HEK293 (cell line): Measurements from ENCODE around the gene ERAL1.

Experiments
- GLI4 ChIP-seq: fragments of 450-650 bp; formaldehyde crosslinking; IDR thresholded peaks from 2 replicates; pipeline ENCODE4 v1.5.1; 2016; ENCODE audit warnings: missing biosample characterization, missing genetic modification characterization
- HOXD13 ChIP-seq: sonication (generic); formaldehyde crosslinking; IDR thresholded peaks from 2 replicates; pipeline ENCODE4 v1.8.0; 2022; ENCODE audit warnings: missing genetic modification reagents, borderline replicate concordance
- IKZF3 ChIP-seq: fragments of 450-650 bp; IDR thresholded peaks from 2 replicates; pipeline ENCODE4 v1.5.0; 2018; ENCODE audit warnings: missing biosample characterization, mild to moderate bottlenecking, missing genetic modification characterization, moderate library complexity
- KLF10 ChIP-seq: fragments of 450-650 bp; IDR thresholded peaks from 2 replicates; pipeline ENCODE4 v1.5.1; 2018; ENCODE audit warnings: missing biosample characterization, mild to moderate bottlenecking, missing genetic modification characterization
- KLF16 ChIP-seq: fragments of 450-650 bp; formaldehyde crosslinking; IDR thresholded peaks from 2 replicates; pipeline ENCODE4 v1.5.1; 2017; ENCODE audit warnings: missing biosample characterization, missing genetic modification characterization
- KLF7 ChIP-seq: fragments of 450-650 bp; formaldehyde crosslinking; IDR thresholded peaks from 2 replicates; pipeline ENCODE4 v1.5.1; 2016; ENCODE audit warnings: missing biosample characterization, missing genetic modification characterization, borderline replicate concordance
- PRDM4 ChIP-seq: fragments of 450-650 bp; formaldehyde crosslinking; IDR thresholded peaks from 2 replicates; pipeline ENCODE4 v1.5.1; 2017; ENCODE audit warnings: missing biosample characterization, missing genetic modification characterization
- SP7 ChIP-seq: fragments of 450-650 bp; formaldehyde crosslinking; IDR thresholded peaks from 2 replicates; pipeline ENCODE4 v1.5.1; 2016; ENCODE audit warnings: missing biosample characterization, missing genetic modification characterization
- TRIM28 ChIP-seq: IDR thresholded peaks from 2 replicates; pipeline ENCODE4 v1.6.1; 2011; ENCODE audit warnings: low read length, control low read depth, borderline replicate concordance
- YY1 ChIP-seq: fragments of 450-650 bp; formaldehyde crosslinking; IDR thresholded peaks from 2 replicates; pipeline ENCODE4 v1.5.1; 2018; ENCODE audit warnings: missing biosample characterization, missing genetic modification characterization
- ZBTB10 ChIP-seq: fragments of 450-650 bp; formaldehyde crosslinking; IDR thresholded peaks from 2 replicates; pipeline ENCODE4 v1.5.1; 2016; ENCODE audit warnings: missing biosample characterization, missing genetic modification characterization
- ZBTB17 ChIP-seq: fragments of 450-650 bp; formaldehyde crosslinking; IDR thresholded peaks from 2 replicates; pipeline ENCODE4 v1.5.1; 2016; ENCODE audit warnings: missing biosample characterization, missing genetic modification characterization
- ZBTB20 ChIP-seq: fragments of 450-650 bp; formaldehyde crosslinking; IDR thresholded peaks from 2 replicates; pipeline ENCODE4 v1.5.1; 2016; ENCODE audit warnings: missing biosample characterization, missing genetic modification characterization
- ZBTB26 ChIP-seq: fragments of 450-650 bp; formaldehyde crosslinking; optimal IDR thresholded peaks from 2 replicates; pipeline ENCODE3; 2016; ENCODE audit warnings: missing biosample characterization, mild to moderate bottlenecking, missing genetic modification characterization
- ZBTB48 ChIP-seq: fragments of 450-650 bp; formaldehyde crosslinking; IDR thresholded peaks from 2 replicates; pipeline ENCODE4 v1.5.1; 2016; ENCODE audit warnings: missing biosample characterization, missing genetic modification characterization
- ZFP3 ChIP-seq: fragments of 450-650 bp; formaldehyde crosslinking; IDR thresholded peaks from 2 replicates; pipeline ENCODE4 v1.5.1; 2016; ENCODE audit warnings: low read depth, missing biosample characterization, missing genetic modification characterization
- ZFP37 ChIP-seq: fragments of 450-650 bp; formaldehyde crosslinking; IDR thresholded peaks from 2 replicates; pipeline ENCODE4 v1.5.1; 2016; ENCODE audit warnings: missing biosample characterization, missing genetic modification characterization
- ZFP69B ChIP-seq: fragments of 450-650 bp; formaldehyde crosslinking; IDR thresholded peaks from 2 replicates; pipeline ENCODE4 v1.5.1; 2016; ENCODE audit warnings: missing biosample characterization, missing genetic modification characterization
- ZNF121 ChIP-seq: fragments of 450-650 bp; formaldehyde crosslinking; IDR thresholded peaks from 2 replicates; pipeline ENCODE4 v1.5.1; 2016; ENCODE audit warnings: missing biosample characterization, missing genetic modification characterization
- ZNF23 ChIP-seq: fragments of 450-650 bp; formaldehyde crosslinking; IDR thresholded peaks from 2 replicates; pipeline ENCODE4 v1.5.1; 2016; ENCODE audit warnings: missing biosample characterization, missing genetic modification characterization, borderline replicate concordance
- ZNF324 ChIP-seq: fragments of 450-650 bp; formaldehyde crosslinking; IDR thresholded peaks from 2 replicates; pipeline ENCODE4 v1.5.1; 2016; ENCODE audit warnings: missing biosample characterization, missing genetic modification characterization
- ZNF335 ChIP-seq: fragments of 450-650 bp; formaldehyde crosslinking; conservative IDR thresholded peaks from 2 replicates; pipeline ENCODE4 v1.5.1; 2016; ENCODE audit warnings: missing biosample characterization, missing genetic modification characterization
- ZNF391 ChIP-seq: fragments of 450-650 bp; formaldehyde crosslinking; IDR thresholded peaks from 2 replicates; pipeline ENCODE4 v1.5.1; 2016; ENCODE audit warnings: low read depth, missing biosample characterization, missing genetic modification characterization, borderline replicate concordance
- ZNF501 ChIP-seq: fragments of 450-650 bp; formaldehyde crosslinking; IDR thresholded peaks from 2 replicates; pipeline ENCODE4 v1.5.1; 2016; ENCODE audit warnings: missing biosample characterization, missing genetic modification characterization
- ZNF514 ChIP-seq: fragments of 450-650 bp; formaldehyde crosslinking; IDR thresholded peaks from 2 replicates; pipeline ENCODE4 v1.5.1; 2016; ENCODE audit warnings: missing biosample characterization, missing genetic modification characterization
- ZNF571 ChIP-seq: fragments of 450-650 bp; formaldehyde crosslinking; IDR thresholded peaks from 2 replicates; pipeline ENCODE4 v1.5.0; 2017; ENCODE audit warnings: missing biosample characterization, missing genetic modification characterization
- ZNF785 ChIP-seq: fragments of 450-650 bp; formaldehyde crosslinking; IDR thresholded peaks from 2 replicates; pipeline ENCODE4 v1.5.1; 2016; ENCODE audit warnings: missing biosample characterization, missing genetic modification characterization
- ZNF830 ChIP-seq: fragments of 450-650 bp; IDR thresholded peaks from 2 replicates; pipeline ENCODE4 v1.5.0; 2018; ENCODE audit warnings: missing biosample characterization, missing genetic modification characterization, low read depth, mild to moderate bottlenecking, moderate library complexity
- ZSCAN30 ChIP-seq: fragments of 450-650 bp; IDR thresholded peaks from 2 replicates; pipeline ENCODE4 v1.5.1; 2018; ENCODE audit warnings: missing biosample characterization, mild to moderate bottlenecking, missing genetic modification characterization, moderate library complexity
- TF ChIP-seq, protein P1 (sequence below): fragments of 450-650 bp; IDR thresholded peaks from 2 replicates; pipeline ENCODE4 v1.5.1; 2018; ENCODE audit warnings: missing biosample characterization, missing genetic modification characterization
- TF ChIP-seq, protein P2 (sequence below): fragments of 450-650 bp; formaldehyde crosslinking; IDR thresholded peaks from 2 replicates; pipeline ENCODE4 v1.5.1; 2016; ENCODE audit warnings: missing biosample characterization, missing genetic modification characterization

ERAL1 gene

GRCh38 chr17:28854457-28855335, at the start of gene ERAL1 (continued):
- TF ChIP-seq ZNF324 (tag by site-specific recombination): peak; percentile 87; the same call in 1 of the 2 replicates
- TF ChIP-seq ZNF830 (tag by site-specific recombination): no peak
- no peak for TF ChIP-seq ZFP3 (tag by site-specific recombination)
- TF ChIP-seq KLF7: 0 out of 2 replicates have a peak, but pooled peaks have one; percentile 13
- TF ChIP-seq ZBTB17 (tag by site-specific recombination): peak; percentile 100
- peak; percentile 73; the same call in 1 of the 2 replicates for TF ChIP-seq ZFP37 (tag by site-specific recombination)
- peak; percentile 38 for TF ChIP-seq ZBTB26 (tag by site-specific recombination)
- no peak for TF ChIP-seq ZBTB10 (tag by site-specific recombination)
- peak; percentile 70 for TF ChIP-seq SP7 (tag by site-specific recombination)
- TF ChIP-seq ZNF501: peak; percentile 73; the same call in 1 of the 2 replicates
- TF ChIP-seq ZNF391 (tag by site-specific recombination): 0 out of 2 replicates have a peak, but pooled peaks have one; percentile 72
- peak; percentile 54; the same call in 1 of the 2 replicates for TF ChIP-seq KLF10 (tag by site-specific recombination)
- peak; percentile 18 for TF ChIP-seq ZSCAN30 (tag by site-specific recombination)
- no peak for TF ChIP-seq HOXD13
- no peak for TF ChIP-seq ZNF785 (tag by site-specific recombination)
- peak; percentile 98 for TF ChIP-seq YY1 (tag by site-specific recombination)
- TF ChIP-seq ZNF23 (tag by site-specific recombination): no peak
- TF ChIP-seq, protein P1, sequence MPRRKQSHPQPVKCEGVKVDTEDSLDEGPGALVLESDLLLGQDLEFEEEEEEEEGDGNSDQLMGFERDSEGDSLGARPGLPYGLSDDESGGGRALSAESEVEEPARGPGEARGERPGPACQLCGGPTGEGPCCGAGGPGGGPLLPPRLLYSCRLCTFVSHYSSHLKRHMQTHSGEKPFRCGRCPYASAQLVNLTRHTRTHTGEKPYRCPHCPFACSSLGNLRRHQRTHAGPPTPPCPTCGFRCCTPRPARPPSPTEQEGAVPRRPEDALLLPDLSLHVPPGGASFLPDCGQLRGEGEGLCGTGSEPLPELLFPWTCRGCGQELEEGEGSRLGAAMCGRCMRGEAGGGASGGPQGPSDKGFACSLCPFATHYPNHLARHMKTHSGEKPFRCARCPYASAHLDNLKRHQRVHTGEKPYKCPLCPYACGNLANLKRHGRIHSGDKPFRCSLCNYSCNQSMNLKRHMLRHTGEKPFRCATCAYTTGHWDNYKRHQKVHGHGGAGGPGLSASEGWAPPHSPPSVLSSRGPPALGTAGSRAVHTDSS (tag by site-specific recombination): 0 out of 2 replicates have a peak, but pooled peaks have one; percentile 36
- TF ChIP-seq KLF16 (tag by site-specific recombination): peak; percentile 74
- TF ChIP-seq ZNF335 (tag by site-specific recombination): peak; percentile 99
- peak; percentile 93 for TF ChIP-seq ZFP69B (tag by site-specific recombination)
- TF ChIP-seq ZNF121 (tag by site-specific recombination): 0 out of 2 replicates have a peak, but pooled peaks have one; percentile 55
- no peak for TF ChIP-seq ZNF514 (tag by site-specific recombination)
- no peak; the same call in 1 of the 2 replicates for TF ChIP-seq ZBTB48 (tag by site-specific recombination)
- TF ChIP-seq ZNF571 (tag by site-specific recombination): no peak
- TF ChIP-seq IKZF3: 0 out of 2 replicates have a peak, but pooled peaks have one; percentile 43
- TF ChIP-seq ZBTB20: peak; percentile 68; the same call in 1 of the 2 replicates
- TF ChIP-seq, protein P2, sequence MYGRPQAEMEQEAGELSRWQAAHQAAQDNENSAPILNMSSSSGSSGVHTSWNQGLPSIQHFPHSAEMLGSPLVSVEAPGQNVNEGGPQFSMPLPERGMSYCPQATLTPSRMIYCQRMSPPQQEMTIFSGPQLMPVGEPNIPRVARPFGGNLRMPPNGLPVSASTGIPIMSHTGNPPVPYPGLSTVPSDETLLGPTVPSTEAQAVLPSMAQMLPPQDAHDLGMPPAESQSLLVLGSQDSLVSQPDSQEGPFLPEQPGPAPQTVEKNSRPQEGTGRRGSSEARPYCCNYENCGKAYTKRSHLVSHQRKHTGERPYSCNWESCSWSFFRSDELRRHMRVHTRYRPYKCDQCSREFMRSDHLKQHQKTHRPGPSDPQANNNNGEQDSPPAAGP: peak; percentile 84; the same call in 1 of the 2 replicates
- no peak for TF ChIP-seq PRDM4 (tag by site-specific recombination)
- peak; percentile 96 for TF ChIP-seq TRIM28
- 0 out of 2 replicates have a peak, but pooled peaks have one; percentile 41 for TF ChIP-seq GLI4
